Left renal cortex interstitium (tissue), 4 donors: Measurements from ENCODE around the gene SEBOX. TPM values are rescaled to one million over a fixed set of nuclear protein-coding genes. Genes with fewer than 3 reads are reported as not detected.
A peak's percentile ranks its signal among the peaks of the same experiment; 100 is the strongest.
"Not testable (repeated sequence)": the region's sequence is repeated elsewhere in the genome, so short reads cannot be mapped to it uniquely, and the experiment has no call there.

Experiments used
- DNase-seq, 4 donors: peaks; one replicate each; pipeline ENCODE4 v3.0.0-alpha.2; 2013; ENCODE audit warnings: low read depth in 4 of 4, low spot score in 2 of 4, missing footprints in 1 of 4
- polyA plus RNA-seq, 4 donors: library from polyadenylated mRNA; unstranded; fragments of 120-200 nt; gene quantifications; one replicate each; pipeline ENCODE4 v1.2.1, GENCODE V29; 2013; ENCODE audit not compliant: insufficient read length in 4 of 4

SEBOX gene
- polyA plus RNA-seq, 4 donors = not detected

DNA sequence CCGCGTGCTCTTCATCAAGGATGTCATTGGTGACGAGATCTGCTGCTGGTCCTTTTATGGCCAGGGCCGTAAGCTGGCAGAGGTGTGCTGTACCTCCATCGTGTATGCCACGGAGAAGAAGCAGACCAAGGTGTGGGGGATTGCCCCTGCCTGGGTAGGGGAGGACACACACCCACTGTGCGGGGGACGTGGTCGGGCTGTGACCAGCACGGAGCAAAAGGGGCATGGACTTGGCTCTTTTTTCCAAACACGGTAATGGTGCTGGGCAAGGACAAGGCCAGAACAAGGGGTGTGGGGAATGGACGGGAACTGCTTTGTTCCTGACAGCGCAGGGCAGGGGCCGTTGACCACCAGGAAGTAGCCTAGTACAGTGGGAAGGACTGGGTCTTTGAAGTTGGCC lies 22.7 kb downstream of the SEBOX start:
- no peak for DNase-seq

DNA sequence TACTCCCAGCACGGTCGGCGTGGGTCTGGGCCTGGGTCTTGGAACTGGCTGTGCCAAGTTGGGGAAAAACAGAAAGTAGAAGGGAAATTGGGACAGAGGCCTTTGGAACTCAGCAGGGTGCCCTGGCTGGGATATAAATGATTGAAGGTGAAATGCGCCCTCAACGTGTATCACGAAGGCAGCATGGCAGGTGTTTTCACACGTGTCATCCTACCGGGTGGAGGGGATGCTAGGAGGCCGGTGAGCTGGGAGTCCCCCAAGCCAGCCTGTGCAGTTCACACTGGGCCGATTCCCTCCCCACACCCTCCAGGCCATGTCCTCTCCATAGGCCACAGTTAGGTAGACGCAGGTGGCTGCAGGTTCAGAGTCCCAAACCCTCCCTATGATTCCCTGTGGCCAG lies 23.5 kb downstream of the SEBOX start:
- DNase-seq = no peak

DNA sequence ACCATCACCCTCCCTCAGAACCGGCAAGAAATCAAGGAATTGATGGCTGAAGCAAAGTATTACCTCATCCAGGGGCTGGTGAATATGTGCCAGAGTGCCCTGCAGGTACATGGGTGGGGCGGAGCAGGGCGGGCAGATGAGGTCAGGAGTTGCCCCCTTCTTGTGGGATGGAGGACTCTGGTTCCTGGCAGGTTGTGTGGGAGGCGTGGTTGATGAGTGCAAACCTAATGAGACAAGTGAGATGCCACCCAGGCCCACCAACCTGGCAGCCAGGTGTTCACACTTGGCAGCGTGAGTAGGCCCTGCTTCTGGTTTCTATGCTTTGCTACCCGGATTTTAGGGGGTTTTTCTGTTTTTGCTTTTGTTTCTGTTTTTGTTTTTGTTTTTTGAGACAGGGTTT lies 24.6 kb downstream of the SEBOX start:
- DNase-seq = no peak

DNA sequence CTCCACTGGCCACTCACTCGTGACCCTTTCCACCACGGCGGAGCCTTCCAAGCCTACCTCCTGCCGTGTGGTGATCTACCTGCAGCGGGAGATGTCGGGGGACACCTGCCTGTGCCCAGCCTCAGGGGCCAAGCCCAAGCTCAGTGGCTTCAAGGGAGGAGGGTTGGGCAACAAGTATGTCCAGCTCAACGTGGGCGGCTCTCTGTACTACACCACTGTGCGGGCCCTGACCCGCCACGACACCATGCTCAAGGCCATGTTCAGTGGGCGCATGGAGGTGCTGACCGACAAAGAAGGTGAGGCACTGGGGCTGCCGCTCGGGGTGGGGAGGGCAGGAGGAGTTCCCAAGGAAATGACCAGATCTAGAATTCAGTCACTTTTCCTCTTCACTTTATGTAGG lies 25.6 kb downstream of the SEBOX start:
- no peak for DNase-seq

DNA sequence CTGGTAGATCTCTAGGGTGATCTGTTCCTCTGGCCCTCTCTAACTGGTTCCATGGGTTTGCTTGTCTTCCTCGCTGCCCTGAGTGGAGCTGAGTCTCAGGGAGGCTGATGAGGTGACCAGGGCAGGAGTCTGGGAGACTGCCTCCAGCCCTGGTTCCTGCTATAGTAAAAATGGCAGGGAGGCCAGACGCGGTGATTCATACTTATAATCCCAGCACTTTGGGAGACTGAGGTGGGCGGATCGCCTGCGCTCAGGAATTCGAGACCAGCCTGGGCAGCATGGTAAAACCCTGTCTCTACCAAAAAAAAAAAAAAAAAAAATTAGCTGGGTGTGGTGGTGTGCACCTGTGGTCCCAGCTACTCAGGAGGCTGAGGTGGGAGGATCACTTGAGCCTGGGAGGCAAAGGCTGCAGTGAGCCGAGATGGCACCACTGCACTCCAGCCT lies 26.2 kb downstream of the SEBOX start:
- not testable (repeated sequence) for DNase-seq

DNA sequence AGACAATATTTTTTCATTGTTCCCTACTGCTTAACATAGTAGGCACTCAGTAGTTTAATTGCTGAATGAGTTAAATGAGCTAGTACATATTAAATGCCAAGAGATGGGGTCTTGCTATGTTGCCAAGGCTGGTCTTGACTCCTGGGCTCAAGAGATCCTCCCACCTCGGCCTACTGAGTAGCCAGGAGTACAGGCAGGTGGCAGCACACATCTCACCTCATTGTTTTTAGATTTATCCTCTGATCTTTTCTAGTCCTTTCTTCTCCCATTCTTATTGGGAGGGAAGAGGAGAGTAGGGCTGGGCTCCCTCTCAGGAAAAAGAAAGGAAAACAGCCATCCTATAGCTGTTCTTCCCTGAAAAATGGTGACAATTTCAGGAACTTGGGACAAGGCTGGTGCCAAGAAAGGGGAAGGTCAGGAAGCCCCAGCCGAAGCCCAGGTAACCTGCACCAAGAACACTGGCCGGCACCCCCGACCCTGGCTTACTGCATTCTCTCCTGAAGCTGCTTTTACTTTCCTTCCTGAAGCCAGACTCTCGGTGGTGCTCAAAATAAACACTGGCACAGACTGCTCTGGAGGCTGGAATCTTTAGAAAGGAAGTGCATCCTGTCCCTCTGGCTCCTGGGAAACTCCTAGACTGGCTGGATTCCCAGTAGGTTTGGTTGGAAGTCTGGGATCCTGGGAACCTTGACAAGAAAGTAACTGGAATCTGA lies 26.8 kb downstream of the SEBOX start:
- no peak for DNase-seq

DNA sequence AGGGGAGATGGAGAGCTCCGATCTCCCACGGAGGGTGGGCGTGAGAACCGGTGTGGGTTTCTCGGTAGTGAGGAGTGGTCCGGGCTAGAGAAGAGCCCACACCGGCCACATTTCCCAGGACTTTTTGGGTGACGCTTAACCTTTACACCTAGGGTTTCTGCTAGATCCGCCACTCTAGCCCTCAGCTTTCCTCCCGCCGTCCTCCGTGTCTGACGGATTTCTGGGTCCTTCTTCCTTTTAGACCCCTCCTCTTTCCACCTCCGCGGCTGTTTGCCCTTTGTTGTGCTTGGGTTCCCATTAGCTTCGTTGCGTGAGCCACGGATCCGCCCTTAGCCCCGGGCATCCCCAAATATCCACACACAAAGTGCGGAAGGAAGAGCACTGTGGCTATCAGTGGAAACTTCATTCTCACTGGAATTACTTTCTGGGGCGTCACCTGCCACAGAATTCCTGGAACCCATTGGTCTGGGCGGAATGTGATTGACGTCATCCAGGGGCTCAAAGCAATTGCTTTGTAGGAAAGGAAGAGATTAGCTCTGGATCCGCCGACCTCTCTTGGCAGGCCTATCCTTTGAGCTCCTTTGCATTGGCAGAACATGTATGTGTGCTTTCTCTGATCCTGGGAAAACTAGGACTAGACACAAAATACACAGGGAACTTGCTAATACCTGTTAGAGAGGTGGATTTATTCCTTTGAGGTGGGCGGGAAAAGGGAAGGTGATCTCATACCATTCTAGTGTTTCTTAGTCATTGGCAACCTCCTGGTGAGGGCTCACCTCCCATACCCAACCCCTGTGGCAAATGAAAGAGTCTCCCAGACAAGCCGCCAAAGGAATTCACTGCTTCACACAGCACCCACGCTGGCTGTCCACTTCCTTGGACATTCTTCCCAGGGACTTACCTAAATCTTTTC lies 28.8 kb downstream of the SEBOX start:
- DNase-seq = peak in 2 of 4 donors; percentile 67 to 73

DNA sequence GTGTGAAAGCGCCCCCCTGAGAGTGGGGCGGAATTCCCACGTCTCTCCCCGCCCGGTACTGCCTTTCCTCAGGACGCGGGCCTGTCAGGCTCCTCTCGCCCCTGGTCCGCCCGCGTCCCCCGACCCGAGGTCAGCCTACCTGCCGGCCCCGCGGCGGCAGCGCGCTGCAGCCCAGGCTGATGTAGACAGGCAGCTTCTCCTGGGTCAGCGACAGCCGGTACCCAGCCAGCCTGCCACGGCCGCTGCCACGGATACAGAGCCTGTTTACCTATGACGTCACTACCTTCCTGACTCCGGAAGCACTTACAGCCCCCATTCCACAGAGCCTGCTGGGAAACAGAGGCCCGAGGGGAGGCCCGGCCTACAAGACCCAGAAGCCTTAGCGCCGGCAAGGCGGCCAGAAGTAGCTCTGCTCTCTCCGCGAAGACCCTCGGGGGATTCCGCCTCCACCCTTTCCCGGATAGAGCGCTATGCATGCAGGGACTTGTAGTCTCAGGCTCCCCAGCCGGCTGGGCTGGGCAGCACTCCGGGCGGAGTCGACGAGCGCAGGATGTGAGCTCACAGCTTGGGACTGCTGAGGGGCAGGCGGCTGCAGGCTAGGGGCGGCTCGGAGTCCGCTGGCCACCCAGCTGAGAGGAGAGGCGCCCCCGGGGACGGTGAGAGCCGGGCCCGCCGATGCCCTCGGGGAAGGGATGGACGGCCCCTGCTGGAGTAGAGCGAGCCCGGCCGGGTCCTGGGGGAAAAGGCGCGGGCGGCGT lies 29.6 kb downstream of the SEBOX start, which contains the start of the genes IFT20 and TNFAIP1:
Gene IFT20, minus strand, starts transcription at position 272 of the 758 bp plus-strand sequence. CDS start 3,487 bp downstream, outside the sequence.
Gene TNFAIP1, plus strand, starts transcription at position 561 of the 758 bp plus-strand sequence. CDS start 3,761 bp downstream, outside the sequence.
- peak; percentile 97 to 99 (median 99) for DNase-seq

DNA sequence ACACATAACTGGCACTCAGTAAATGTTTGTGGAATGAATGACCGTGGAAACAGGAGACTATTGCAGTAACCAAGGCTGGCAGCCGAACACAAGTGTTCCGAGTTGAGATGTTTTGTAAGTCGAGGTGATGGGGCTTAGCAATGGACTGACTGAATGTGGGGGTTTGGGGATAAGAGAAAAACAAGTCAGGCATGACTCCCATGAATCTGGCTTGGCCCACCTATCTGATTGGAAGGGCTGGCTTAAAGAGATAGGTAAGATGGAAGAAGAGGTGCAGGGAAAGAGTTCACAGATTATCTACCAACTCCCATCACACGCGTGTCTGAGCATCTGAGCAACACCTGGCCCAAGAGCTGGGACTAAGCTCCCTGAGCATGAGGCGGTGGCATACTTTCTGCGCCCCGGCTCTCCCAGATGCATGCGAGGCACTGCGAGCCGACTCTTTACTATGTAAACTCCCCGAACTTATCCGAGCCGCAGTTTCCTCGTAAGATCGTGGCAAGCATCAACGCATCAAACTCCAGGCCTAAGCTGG lies 30.3 kb downstream of the SEBOX start:
- DNase-seq = no peak

DNA sequence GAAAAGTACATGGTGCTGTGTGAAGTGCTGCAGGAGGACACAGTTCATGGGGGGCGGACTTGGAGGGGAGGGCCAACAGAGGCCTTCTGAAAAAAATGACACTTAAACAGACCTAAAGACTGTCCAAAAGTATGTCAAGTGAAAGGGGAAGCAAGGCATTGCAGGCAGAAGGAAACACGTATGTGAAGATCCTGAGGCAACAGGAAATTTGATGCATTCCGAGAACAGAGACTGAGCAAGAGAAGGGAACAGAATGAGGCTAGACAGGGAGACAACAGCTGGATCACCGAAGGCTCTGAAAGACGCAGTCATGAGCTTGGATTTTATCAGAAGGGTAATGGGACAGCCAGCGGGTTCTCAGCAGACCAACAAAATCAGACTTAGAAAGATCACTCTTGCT lies 30.8 kb downstream of the SEBOX start:
- no peak for DNase-seq

DNA sequence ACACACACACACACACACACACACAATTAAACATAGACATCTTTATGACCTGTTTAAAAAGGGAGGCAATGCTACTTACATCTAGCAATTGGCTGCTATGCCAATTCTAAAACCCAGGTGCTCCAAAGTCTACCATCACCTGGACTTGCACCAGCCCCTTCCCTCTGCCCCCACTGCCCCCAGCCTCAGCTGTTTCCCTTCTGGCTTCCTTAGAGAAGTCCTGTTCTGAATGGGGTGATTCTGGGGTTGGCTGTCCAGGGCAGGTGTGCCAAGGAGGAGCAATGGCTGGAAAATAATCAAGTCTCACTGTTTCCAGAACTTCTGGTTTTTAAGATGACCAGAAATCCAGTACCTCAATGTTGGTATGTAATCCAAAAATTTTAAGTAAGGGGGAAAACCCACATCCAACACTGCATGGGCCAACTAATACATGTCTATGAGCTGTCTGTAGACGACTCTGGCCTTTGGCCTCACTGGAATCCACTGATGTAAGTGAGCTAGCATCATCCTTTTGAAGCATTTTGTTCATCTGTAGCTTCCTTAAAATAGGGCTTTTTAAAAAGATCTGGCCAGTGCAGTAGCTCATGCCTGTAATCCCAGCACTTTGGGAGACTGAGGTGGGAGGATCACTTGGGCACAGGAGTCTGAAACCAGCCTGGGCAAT lies 31.8 kb downstream of the SEBOX start:
- no peak for DNase-seq

DNA sequence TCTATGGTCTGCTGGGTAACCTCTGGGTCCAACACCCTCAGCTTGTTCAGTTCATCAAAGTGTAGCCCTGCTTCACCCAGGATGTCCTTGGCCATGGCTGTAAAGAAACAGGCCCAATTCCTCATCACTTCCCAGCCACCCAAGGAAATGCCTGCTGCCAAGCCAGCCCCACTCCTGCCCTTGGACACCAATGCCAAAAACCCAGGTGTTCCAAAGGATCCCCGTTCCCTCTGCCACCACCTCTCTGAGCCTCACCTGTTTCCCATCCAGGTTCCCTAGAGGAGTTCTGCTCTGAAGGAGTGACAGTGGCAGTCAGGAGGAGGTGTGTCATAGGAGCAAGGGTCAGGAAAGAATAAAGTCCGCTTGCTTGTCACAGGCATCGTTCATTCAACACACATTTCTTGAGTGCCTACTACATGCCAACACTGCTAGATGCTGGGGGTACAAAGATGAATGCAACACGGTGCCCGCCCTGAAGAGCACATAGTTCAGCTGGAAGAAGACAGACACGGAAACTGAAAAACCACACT lies 33.0 kb downstream of the SEBOX start:
- no peak for DNase-seq

DNA sequence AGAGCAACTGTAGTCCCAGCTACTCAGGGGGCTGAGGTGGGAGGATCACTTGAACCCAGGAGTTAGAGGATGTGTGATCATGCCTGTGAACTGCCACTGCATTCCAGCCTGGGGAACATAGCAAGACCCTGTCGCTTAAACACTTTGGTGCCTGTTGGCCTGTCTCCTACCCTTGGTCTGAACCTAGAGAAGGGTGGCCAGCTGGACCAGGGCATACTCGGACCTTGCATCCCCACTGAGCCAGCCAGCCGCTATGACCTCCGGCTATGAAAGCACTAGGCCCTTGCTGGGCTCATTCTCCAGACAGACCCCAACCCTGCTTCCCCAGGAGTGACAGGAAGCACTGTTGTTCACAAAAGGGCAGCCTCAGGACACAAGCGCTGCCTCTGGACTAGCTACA lies 34.3 kb downstream of the SEBOX start:
- no peak for DNase-seq

DNA sequence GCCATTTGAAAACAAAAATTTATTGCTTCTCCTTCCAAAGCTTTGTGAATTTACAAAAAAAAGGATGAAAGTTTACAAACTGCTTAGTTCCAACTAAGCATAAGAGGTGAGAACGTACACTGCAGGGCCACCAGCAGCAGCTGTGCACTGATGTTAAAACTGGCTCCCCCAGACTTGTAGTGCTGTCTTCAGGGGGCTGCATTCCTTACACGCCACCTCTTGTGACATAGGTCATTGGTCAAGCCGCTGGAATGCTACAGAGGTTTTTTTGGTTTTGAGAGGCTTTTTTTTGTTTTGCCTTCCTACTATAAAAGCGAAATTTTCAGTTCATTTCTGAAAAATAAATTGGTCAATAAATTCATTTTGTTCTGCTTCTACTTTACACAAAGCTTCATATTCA lies 36.7 kb downstream of the SEBOX start:
- no peak for DNase-seq

DNA sequence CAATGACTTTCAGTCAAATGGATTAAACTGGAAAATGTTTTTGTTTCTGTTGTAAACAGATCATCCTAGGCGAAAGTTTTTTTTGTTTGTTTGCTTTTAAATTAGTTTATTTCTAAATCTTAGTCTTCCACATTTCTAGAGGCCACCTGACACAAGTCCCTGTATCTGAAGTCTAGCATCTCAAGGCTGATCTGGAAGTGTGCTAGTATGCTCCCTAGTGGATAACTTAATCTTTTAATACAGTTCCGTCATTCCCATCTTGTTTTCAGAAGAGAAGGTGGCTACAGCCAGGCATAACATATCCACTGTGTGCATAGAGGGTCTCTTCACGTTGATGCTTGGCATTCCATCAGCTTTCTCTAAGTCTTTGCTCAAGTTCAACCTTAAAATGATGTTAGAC lies 37.3 kb downstream of the SEBOX start:
- no peak for DNase-seq

DNA sequence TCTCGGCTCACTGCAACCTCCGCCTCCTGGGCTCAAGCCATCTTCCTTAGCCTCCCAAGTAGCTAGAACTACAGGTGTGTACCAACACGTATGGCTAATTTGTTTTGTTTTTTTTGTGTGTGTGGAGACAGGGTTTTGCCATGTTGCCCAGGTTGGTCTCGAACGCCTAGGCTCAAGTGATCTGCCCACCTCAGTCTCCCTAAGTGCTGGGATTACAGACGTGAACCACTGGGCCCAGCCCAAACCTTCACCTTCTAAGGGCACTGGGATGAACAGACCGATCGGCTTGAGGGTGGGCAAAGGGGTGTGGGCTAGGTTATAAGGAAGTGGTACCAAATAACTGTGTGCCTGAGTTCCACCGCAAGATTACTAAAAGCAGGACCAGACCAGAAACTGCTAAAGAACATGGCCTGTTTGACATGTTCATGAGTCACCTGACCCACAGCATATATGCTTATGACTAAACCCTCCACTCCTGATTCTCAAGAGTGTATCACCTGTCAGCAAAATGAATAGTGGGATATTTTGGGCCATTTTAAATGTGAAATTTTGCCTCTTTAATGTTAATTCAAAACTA lies 37.9 kb downstream of the SEBOX start:
- no peak for DNase-seq

DNA sequence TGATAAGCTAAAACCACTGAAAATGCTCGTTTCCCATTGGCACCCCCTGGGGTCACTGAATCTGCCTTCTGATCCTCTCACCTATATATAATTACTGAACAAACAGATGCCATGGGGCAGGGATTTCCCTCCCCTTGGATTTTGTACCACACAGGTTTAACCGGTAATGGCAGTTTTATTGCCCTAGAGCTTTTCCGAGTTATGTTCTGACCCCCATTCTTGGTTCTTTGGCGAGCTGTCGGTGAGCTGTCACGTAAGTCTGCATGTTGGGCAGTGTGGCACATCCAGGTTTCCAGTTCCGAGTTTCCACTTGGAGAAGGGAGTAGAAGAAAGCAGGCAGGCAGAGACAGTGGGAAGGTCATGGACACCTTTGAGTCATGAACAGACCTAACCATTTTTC lies 38.9 kb downstream of the SEBOX start:
- no peak for DNase-seq

DNA sequence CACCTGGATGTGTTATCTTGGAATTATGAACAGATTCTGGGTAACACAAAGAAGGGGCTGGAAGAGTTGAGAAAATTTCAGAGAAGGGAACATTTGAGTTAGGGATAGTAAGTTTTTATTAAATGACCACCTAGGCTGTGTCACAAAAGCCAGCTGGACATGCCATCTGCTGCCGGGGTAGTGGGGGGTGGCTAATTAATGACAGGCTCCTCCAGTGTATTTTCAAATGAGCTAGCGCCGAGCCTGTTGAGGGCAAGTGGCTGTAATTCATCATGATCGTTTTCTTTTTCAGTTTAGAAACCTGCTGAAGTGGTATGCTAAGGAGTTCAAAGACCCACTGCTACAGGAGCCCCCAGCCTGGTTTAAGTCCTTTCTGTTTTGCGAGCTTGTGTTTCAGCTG lies 39.8 kb downstream of the SEBOX start:
- DNase-seq = no peak

DNA sequence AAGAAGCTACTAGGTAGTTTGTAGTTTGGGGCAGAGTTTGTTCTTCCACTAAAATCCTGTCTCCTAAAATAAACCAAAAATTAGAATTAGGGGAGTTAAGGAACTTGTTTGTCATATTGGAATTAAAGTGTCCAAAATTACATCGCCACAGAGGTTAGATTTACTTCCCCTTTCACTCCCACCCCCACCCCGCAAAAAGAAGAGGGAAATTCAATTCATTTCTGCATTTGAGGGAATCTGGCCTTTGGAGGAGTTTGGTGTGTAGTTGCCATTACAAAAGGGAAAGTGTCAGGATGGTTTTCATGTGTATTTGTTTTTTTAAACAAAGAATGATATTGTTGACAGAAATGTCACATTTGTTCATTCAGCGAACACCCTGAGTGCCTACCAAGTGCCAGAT lies 40.2 kb downstream of the SEBOX start:
- no peak for DNase-seq
